Heart right ventricle (tissue), 16 donors: ENCODE data around the gene ZNF521. TPM values are rescaled to one million over a fixed set of nuclear protein-coding genes. Genes with fewer than 3 reads are reported as not detected.

Experiments
- ATAC-seq, 8 donors: fragments of 200-7000 bp; cut with Tn5 transposase; one replicate each; pipeline ENCODE4 v1.9.1; 2020; ENCODE audit warnings: mild to moderate bottlenecking in 8 of 8, moderate library complexity in 8 of 8, moderate number of reproducible peaks in 1 of 8
- DNase-seq, 2 donors: peaks; one replicate each; pipeline ENCODE4 v3.0.0-alpha.2; 2020
- H3K27ac ChIP-seq, 10 donors: fragments of 200-600 bp; sonication (generic) in 2 of 10; one replicate each; pipeline versions ENCODE4 v1.5.0 to v1.8.0; 2020 to 2022; ENCODE audit warnings: mild to moderate bottlenecking in 3 of 10
- H3K27me3 ChIP-seq, 7 donors: fragments of 200-600 bp; one replicate each; pipeline ENCODE4 v1.8.0; 2021 to 2022; ENCODE audit warnings: mild to moderate bottlenecking in 2 of 7
- H3K36me3 ChIP-seq, 9 donors: fragments of 200-600 bp; sonication (generic) in 1 of 9; one replicate each; pipeline versions ENCODE4 v1.5.0 to v1.8.0; 2020 to 2022; ENCODE audit warnings: mild to moderate bottlenecking in 2 of 9
- H3K4me1 ChIP-seq, 9 donors: fragments of 200-600 bp; sonication (generic) in 1 of 9; one replicate each; pipeline versions ENCODE4 v1.5.0 to v1.8.0; 2020 to 2022; ENCODE audit warnings: mild to moderate bottlenecking in 4 of 9
- H3K4me3 ChIP-seq, 10 donors: fragments of 200-600 bp; sonication (generic) in 2 of 10; one replicate each; pipeline versions ENCODE4 v1.5.0 to v1.8.0; 2020 to 2022; ENCODE audit warnings: mild to moderate bottlenecking in 7 of 10, moderate library complexity in 2 of 10
- H3K9me3 ChIP-seq, 11 donors: fragments of 200-600 bp in 10 of 11; sonication (generic) in 2 of 11; one replicate each; pipeline versions ENCODE4 v1.5.0 to v1.8.0; 2013 to 2022; ENCODE audit warnings: mild to moderate bottlenecking in 2 of 11, control low read depth in 1 of 11, moderate library complexity in 1 of 11
- CTCF ChIP-seq, 9 donors: fragments of 200-600 bp; sonication (generic) in 2 of 9; IDR thresholded peaks; one replicate each; pipeline versions ENCODE4 v1.5.0 to v1.8.0; 2021 to 2022; ENCODE audit warnings: antibody characterized with exemption in 9 of 9, mild to moderate bottlenecking in 5 of 9, moderate library complexity in 1 of 9
- WGBS, 2 donors: extraction: QIAGEN DNeasy Blood & Tissue Kit; methylation state at CpG; one replicate each; pipeline ENCODE4 v1.1.7; 2013; ENCODE audit warnings: inconsistent platforms in 1 of 2; 5-methylcytosine and 5-hydroxymethylcytosine counted together
- intact Hi-C, 10 donors: fragments of 100-400 bp; cut with DNase I; formaldehyde crosslinking; loops; one replicate each; pipeline versions ENCODE4 v1.11.1 to v1.14.2; 2022
- polyA plus RNA-seq, 2 donors: library from polyadenylated mRNA; stranded (reverse); fragments of 200-250 nt; gene quantifications; one replicate each; pipeline ENCODE4 v1.2.3, GENCODE V29; 2013
- total RNA-seq, 10 donors: library from RNA; stranded (reverse); fragmentation: NEBNext Ultra II Directional in 3 of 10; extraction: Animal tissue kit (Norgen Biotek cat#: 25700) in 3 of 10; gene quantifications; one replicate each; pipeline versions ENCODE4 v1.2.1 to v1.2.4, GENCODE V29; 2021 to 2023
- donor health status: Arrhythmogenic right ventricular cardiomyopathy.
- donor health status: ischemic (EF 13 %, LVEDD 7.1; RV severe dilation, severe dysfunction).
- donor health status: healthy with polysubstance abuse.
- donor health status: DM: no; HTN: yes; CAD: no.
- donor health status: DM: no; HTN: no; CAD: no.
- donor health status: ischemic (EF 25% LVEDD 6.9; RV normal size, moderate dysfunction).
- donor health status: ischemic (EF 25% LVEDD 5.7; RV mildly dilated, moderate dysfunction).
- donor health status: healthy.
- donor health status: DM: yes; HTN: yes; CAD: no.
- donor health status: Ischemic cardiomyopathy.
- donor health status: ischemic (EF 35%, LVEDD 5.7; RV mildly dilated, moderate dysfunction).
- donor health status: nonischemic (EF 11% LVEDD 7.7; RV severe dilation, severe dysfunction).
- donor health status: DM: yes; HTN: yes; CAD: no.
- donor health status: PGD.
- donor health status: ischemic (EF 29% LVEDD 5.4; RV normal size, mild dysfunction).
- donor health status: nonischemic (EF 23%, LVEDD 6.1; RV moderate dilation, normal function).

Gene ZNF521
- total and polyA plus RNA-seq, 12 donors: 3.3 to 26.4 (median 15.5) TPM

- peaks cover 0 to 13% (median 4%) of the 10 kb centered on the region in 9 donors for H3K4me1 ChIP-seq
- H3K36me3 ChIP-seq: peaks cover 0 to 36% (median 4%) of the 10 kb centered on the region in 9 donors
- ATAC-seq (no peak), DNase-seq (no peak)
- no peaks in the 10 kb centered on the region for H3K27me3 ChIP-seq
- no peak for TF ChIP-seq CTCF (IDR thresholded peaks at IDR 0.05)
- intact Hi-C loops: no loop called here
- no peak overlapping the region for H3K27ac ChIP-seq
- H3K9me3 ChIP-seq: no peaks in the 10 kb centered on the region
- no peak overlapping the region for H3K4me3 ChIP-seq
- 86 to 89% methylated on average over 9 of the region's 9 CpGs for WGBS, 2 donors
Measured at GRCh38 chr18:25316381-25317018, 35.5 kb downstream of the ZNF521 start.

- peaks cover 0 to 19% (median 7%) of the 10 kb centered on the region in 9 donors for H3K4me1 ChIP-seq
- H3K9me3 ChIP-seq: no peaks in the 10 kb centered on the region
- no peak overlapping the region for H3K4me3 ChIP-seq
- H3K36me3 ChIP-seq: peaks cover 0 to 19% (median 0%) of the 10 kb centered on the region in 9 donors
- ATAC-seq (no peak), DNase-seq (no peak)
- H3K27ac ChIP-seq: no peak overlapping the region
- no peaks in the 10 kb centered on the region for H3K27me3 ChIP-seq
- TF ChIP-seq CTCF (IDR thresholded peaks at IDR 0.05): no peak
- intact Hi-C loops: loop anchor here in 2 of 10 donors (5.0 kb wide), 2 partner anchors 32 to 412 kb away; no protein-coding TSS in a partner anchor
Measured at GRCh38 chr18:25314838-25315190, 37.2 kb downstream of the ZNF521 start.

GRCh38 chr18:25314151-25314837 lies 37.7 kb downstream of the ZNF521 start:
- no peak overlapping the region for H3K4me3 ChIP-seq
- intact Hi-C loops: loop anchor here in 2 of 10 donors (5.0 kb wide), 2 partner anchors 33 to 413 kb away; no protein-coding TSS in a partner anchor
- ATAC-seq: no peak
- H3K9me3 ChIP-seq: no peaks in the 10 kb centered on the region
- TF ChIP-seq CTCF (IDR thresholded peaks at IDR 0.05): no peak
- no peak for DNase-seq
- no peak overlapping the region for H3K27ac ChIP-seq
- 78 to 86% methylated on average over 3 of the region's 3 CpGs for WGBS, 2 donors
- H3K4me1 ChIP-seq: peaks cover 0 to 19% (median 7%) of the 10 kb centered on the region in 9 donors
- H3K36me3 ChIP-seq: peaks cover 0 to 14% (median 0%) of the 10 kb centered on the region in 9 donors
- no peaks in the 10 kb centered on the region for H3K27me3 ChIP-seq

- ATAC-seq (no peak), DNase-seq (no peak)
- Histone ChIP-seq H3K4me1 (peaks cover 0 to 19% (median 7%) of the 10 kb centered on the region in 9 donors), H3K36me3 (peaks cover 0 to 4% (median 0%) of the 10 kb centered on the region in 9 donors), H3K27ac (no peak overlapping the region), H3K9me3 (no peaks in the 10 kb centered on the region), H3K27me3 (no peaks in the 10 kb centered on the region), H3K4me3 (no peak overlapping the region)
- 50 to 63% methylated on average over 1 of the region's 1 CpG for WGBS, 2 donors
- TF ChIP-seq CTCF (IDR thresholded peaks at IDR 0.05): no peak
- intact Hi-C loops: loop anchor here in 2 of 10 donors (5.0 kb wide), 2 partner anchors 34 to 414 kb away; no protein-coding TSS in a partner anchor
Measured at GRCh38 chr18:25313268-25313667, 38.7 kb downstream of the ZNF521 start.
